22Rv1 (cell line): ENCODE data around the gene MKS1.

Experiments
- CTCF ChIP-seq: fragments of 450-650 bp; IDR thresholded peaks from 2 replicates; pipeline ENCODE4 v1.5.1; 2017; ENCODE audit warnings: mild to moderate bottlenecking
- ZFX ChIP-seq: fragments of 450-650 bp; IDR thresholded peaks from 2 replicates; pipeline ENCODE4 v1.6.1; 2017; ENCODE audit warnings: antibody characterized with exemption, borderline replicate concordance

- TF ChIP-seq CTCF (no peak), ZFX (no peak)
These were observed 10.3 kb upstream of the MKS1 start for GRCh38 chr17:58229384-58229783.
